ENCODE measurements around the gene SLC25A51. TPM values are rescaled to one million over a fixed set of nuclear protein-coding genes. Genes with fewer than 3 reads are reported as not detected.

Gene SLC25A51
- polyA plus RNA-seq, 1 donor from 2014 or later = 26.8 TPM

DNA sequence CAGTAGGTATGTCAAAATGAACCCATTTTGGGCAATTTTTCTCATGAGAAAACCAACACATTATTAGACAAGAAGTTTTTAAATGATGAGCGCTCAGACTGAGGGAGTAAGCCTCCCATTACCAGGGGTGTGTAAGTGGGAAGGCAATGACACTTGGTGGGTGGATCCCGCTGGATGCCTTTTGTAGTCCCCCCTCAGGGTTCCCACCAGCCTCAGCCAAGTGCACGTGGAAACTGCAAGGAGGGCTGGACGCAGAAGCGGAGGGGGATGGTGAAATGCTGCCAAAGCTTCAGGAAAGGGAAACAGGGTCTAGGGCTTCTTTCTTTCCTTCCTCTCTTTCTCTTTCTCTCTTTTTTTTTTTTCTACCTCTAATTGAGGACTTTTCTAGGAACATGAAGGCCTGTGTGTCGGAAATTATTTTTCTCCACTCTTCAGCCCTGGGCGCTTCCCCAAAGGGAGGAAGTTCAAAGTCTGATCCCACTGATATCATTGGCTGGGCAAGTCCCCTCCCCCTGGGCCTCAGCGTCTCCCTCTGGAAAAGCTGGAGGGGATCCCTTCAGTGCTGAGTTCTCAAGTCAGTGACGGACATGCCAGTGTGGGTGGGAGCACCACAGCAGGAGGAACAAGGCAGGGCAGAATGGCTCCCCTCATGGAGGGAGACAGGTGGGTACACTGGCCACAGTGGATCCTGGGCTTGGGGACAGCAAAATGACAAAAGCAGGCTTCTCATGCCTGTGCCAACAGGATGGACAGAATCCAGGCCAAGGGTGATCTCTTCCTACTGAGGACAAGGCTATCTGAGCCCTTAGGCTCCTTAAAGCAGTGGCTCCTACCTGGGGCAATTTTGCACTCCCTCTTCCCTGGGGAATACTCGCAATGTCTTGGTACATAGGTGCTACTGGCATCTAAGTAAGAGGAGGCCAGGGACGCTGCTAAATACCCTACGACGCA, 23.9 kb upstream of the SLC25A51 start:
- Histone ChIP-seq H3K27me3 (ENCODE audit: insufficient read depth, low read depth, low read length) (no peaks in the 10 kb centered on the region), H3K9ac (ENCODE audit: low read length) (no peak overlapping the region), H3K79me2 (replicated peaks; ENCODE audit: insufficient read depth, low read length) (peaks cover 13% of the 10 kb centered on the region), H3K4me3 (ENCODE audit: low read length) (no peak overlapping the region), H3K9me2 (ENCODE audit: insufficient read depth, low read length) (no peaks in the 10 kb centered on the region), H3K9me3 (ENCODE audit: low read length) (no peaks in the 10 kb centered on the region), H2AFZ (ENCODE audit: low read depth, low read length) (no peak overlapping the region), H3K36me3 (ENCODE audit: insufficient read depth, low read length) (no peaks in the 10 kb centered on the region), H3K4me2 (ENCODE audit: low read length) (no peak overlapping the region), H3F3A (ENCODE audit: insufficient read depth, low read length, poor library complexity, severe bottlenecking) (peaks cover 5% of the 10 kb centered on the region), H4K20me1 (ENCODE audit: insufficient read depth) (no peaks in the 10 kb centered on the region), H3K27ac (ENCODE audit: low read length) (no peak overlapping the region)
- TF ChIP-seq EZH2 (IDR thresholded peaks at IDR 0.05; ENCODE audit: borderline replicate concordance, insufficient read depth, low read length, poor library complexity, severe bottlenecking) = no peak
- no peak for TF ChIP-seq MXI1 (conservative IDR thresholded peaks at IDR 0.05; ENCODE audit: poor library complexity, severe bottlenecking)
- TF ChIP-seq, protein P1, sequence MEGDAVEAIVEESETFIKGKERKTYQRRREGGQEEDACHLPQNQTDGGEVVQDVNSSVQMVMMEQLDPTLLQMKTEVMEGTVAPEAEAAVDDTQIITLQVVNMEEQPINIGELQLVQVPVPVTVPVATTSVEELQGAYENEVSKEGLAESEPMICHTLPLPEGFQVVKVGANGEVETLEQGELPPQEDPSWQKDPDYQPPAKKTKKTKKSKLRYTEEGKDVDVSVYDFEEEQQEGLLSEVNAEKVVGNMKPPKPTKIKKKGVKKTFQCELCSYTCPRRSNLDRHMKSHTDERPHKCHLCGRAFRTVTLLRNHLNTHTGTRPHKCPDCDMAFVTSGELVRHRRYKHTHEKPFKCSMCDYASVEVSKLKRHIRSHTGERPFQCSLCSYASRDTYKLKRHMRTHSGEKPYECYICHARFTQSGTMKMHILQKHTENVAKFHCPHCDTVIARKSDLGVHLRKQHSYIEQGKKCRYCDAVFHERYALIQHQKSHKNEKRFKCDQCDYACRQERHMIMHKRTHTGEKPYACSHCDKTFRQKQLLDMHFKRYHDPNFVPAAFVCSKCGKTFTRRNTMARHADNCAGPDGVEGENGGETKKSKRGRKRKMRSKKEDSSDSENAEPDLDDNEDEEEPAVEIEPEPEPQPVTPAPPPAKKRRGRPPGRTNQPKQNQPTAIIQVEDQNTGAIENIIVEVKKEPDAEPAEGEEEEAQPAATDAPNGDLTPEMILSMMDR (IDR thresholded peaks at IDR 0.05; ENCODE audit: poor library complexity, severe bottlenecking) = no peak
- no peak for TF ChIP-seq POLR2AphosphoS5 (IDR thresholded peaks at IDR 0.05)

DNA sequence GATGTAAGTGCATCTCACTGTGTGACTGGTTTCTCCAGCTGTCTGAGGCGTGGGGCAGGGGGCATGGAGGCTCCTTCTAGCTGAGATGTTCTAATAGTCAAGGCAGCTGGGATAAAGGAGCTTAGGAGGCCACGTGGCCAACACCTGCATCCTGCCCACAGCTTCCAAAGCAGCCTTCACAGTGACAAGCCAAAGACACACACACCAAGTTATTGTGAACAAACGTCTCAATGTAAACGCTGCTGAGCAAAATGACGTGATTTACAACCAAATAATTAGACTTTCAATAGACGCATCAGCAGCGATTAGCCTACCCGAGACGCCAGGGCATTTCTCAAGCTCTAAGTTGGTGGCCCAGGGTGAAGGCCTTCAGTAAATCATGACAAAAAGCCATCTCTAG, 23.2 kb upstream of the SLC25A51 start:
- Histone ChIP-seq H3K36me3 (ENCODE audit: insufficient read depth, low read length) (no peaks in the 10 kb centered on the region), H3K79me2 (replicated peaks; ENCODE audit: insufficient read depth, low read length) (peaks cover 13% of the 10 kb centered on the region), H3K9ac (ENCODE audit: low read length) (no peak overlapping the region), H2AFZ (ENCODE audit: low read depth, low read length) (no peak overlapping the region), H3F3A (ENCODE audit: insufficient read depth, low read length, poor library complexity, severe bottlenecking) (peaks cover 5% of the 10 kb centered on the region), H3K9me2 (ENCODE audit: insufficient read depth, low read length) (no peaks in the 10 kb centered on the region), H3K4me2 (ENCODE audit: low read length) (no peak overlapping the region), H3K9me3 (ENCODE audit: low read length) (no peaks in the 10 kb centered on the region), H3K27me3 (ENCODE audit: insufficient read depth, low read depth, low read length) (no peaks in the 10 kb centered on the region), H3K27ac (ENCODE audit: low read length) (no peak overlapping the region), H4K20me1 (ENCODE audit: insufficient read depth) (no peaks in the 10 kb centered on the region), H3K4me3 (ENCODE audit: low read length) (no peak overlapping the region)
- TF ChIP-seq POLR2AphosphoS5 (IDR thresholded peaks at IDR 0.05) (no peak), SMC3 (conservative IDR thresholded peaks at IDR 0.05; ENCODE audit: poor library complexity) (no peak)
- TF ChIP-seq, protein P1 (IDR thresholded peaks at IDR 0.05; ENCODE audit: poor library complexity, severe bottlenecking) = no peak

- Histone ChIP-seq H3K27ac (ENCODE audit: low read length) (no peak overlapping the region), H3K9ac (ENCODE audit: low read length) (no peak overlapping the region), H2AFZ (ENCODE audit: low read depth, low read length) (no peak overlapping the region), H3K79me2 (replicated peaks; ENCODE audit: insufficient read depth, low read length) (peaks cover 15% of the 10 kb centered on the region), H3K9me2 (ENCODE audit: insufficient read depth, low read length) (no peaks in the 10 kb centered on the region), H3K9me3 (ENCODE audit: low read length) (no peaks in the 10 kb centered on the region), H4K20me1 (ENCODE audit: insufficient read depth) (no peaks in the 10 kb centered on the region), H3K4me3 (ENCODE audit: low read length) (no peak overlapping the region), H3K27me3 (ENCODE audit: insufficient read depth, low read depth, low read length) (no peaks in the 10 kb centered on the region), H3K36me3 (ENCODE audit: insufficient read depth, low read length) (no peaks in the 10 kb centered on the region), H3K4me2 (ENCODE audit: low read length) (no peak overlapping the region), H3F3A (ENCODE audit: insufficient read depth, low read length, poor library complexity, severe bottlenecking) (peaks cover 5% of the 10 kb centered on the region)
- TF ChIP-seq, protein P1 (IDR thresholded peaks at IDR 0.05; ENCODE audit: poor library complexity, severe bottlenecking) = no peak
- TF ChIP-seq TAF1 (IDR thresholded peaks at IDR 0.05; ENCODE audit: low read depth) (no peak), EZH2 (IDR thresholded peaks at IDR 0.05; ENCODE audit: borderline replicate concordance, insufficient read depth, low read length, poor library complexity, severe bottlenecking) (no peak), SMC3 (conservative IDR thresholded peaks at IDR 0.05; ENCODE audit: poor library complexity) (no peak), POLR2AphosphoS5 (IDR thresholded peaks at IDR 0.05) (no peak), MXI1 (conservative IDR thresholded peaks at IDR 0.05; ENCODE audit: poor library complexity, severe bottlenecking) (no peak), RAD21 (conservative IDR thresholded peaks at IDR 0.05) (no peak), EP300 (conservative IDR thresholded peaks at IDR 0.05; ENCODE audit: poor library complexity, severe bottlenecking) (no peak)
- TF ChIP-seq, protein P2, sequence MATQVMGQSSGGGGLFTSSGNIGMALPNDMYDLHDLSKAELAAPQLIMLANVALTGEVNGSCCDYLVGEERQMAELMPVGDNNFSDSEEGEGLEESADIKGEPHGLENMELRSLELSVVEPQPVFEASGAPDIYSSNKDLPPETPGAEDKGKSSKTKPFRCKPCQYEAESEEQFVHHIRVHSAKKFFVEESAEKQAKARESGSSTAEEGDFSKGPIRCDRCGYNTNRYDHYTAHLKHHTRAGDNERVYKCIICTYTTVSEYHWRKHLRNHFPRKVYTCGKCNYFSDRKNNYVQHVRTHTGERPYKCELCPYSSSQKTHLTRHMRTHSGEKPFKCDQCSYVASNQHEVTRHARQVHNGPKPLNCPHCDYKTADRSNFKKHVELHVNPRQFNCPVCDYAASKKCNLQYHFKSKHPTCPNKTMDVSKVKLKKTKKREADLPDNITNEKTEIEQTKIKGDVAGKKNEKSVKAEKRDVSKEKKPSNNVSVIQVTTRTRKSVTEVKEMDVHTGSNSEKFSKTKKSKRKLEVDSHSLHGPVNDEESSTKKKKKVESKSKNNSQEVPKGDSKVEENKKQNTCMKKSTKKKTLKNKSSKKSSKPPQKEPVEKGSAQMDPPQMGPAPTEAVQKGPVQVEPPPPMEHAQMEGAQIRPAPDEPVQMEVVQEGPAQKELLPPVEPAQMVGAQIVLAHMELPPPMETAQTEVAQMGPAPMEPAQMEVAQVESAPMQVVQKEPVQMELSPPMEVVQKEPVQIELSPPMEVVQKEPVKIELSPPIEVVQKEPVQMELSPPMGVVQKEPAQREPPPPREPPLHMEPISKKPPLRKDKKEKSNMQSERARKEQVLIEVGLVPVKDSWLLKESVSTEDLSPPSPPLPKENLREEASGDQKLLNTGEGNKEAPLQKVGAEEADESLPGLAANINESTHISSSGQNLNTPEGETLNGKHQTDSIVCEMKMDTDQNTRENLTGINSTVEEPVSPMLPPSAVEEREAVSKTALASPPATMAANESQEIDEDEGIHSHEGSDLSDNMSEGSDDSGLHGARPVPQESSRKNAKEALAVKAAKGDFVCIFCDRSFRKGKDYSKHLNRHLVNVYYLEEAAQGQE (IDR thresholded peaks at IDR 0.05; ENCODE audit: borderline replicate concordance) = no peak
Measured at GRCh38 chr9:37926737-37927118, 22.8 kb upstream of the SLC25A51 start.
